ENCODE results near the gene NAXD. TPM values are rescaled to one million over a fixed set of nuclear protein-coding genes. Genes with fewer than 3 reads are reported as not detected.

Gene NAXD
- polyA plus RNA-seq, 1 donor = 37.0 TPM

DNA sequence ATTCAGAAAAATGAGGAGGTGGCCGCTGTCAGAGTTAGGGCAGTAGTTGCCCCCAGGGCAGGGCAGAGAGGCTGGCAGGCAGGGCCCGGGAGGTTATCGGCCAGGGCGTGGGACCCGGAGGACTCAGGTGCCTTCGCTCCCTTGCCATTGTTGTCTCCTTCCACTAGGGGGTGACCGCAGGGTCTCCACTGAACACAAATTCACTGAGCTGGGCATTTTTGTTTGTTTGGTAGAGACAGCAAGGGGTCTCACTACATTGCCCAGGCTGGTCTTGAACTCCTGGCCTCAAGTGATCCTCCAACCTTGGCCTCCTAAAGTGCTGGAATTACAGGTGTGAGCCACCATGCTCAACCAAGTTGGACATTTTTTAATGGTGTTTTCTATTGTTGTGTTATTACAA, 65.5 kb downstream of the NAXD start:
- no peak for DNase-seq
- Histone ChIP-seq H3K4me1 (ENCODE audit: control insufficient read depth, insufficient read depth, low read length) (peaks cover 18% of the 10 kb centered on the region), H3K9me3 (ENCODE audit: control insufficient read depth, low read depth, low read length) (no peaks in the 10 kb centered on the region), H3K4me3 (ENCODE audit: low read length) (no peak overlapping the region), H3K27ac (ENCODE audit: low read length) (no peak overlapping the region), H3K36me3 (ENCODE audit: control insufficient read depth, insufficient read depth, low read length) (peaks cover 66% of the 10 kb centered on the region), H3K27me3 (ENCODE audit: control insufficient read depth, insufficient read depth, low read length) (no peaks in the 10 kb centered on the region)
- no CpG with 5 or more reads among the region's 7 CpGs for WGBS (ENCODE audit: insufficient coverage, low lambda C conversion rate)

DNA sequence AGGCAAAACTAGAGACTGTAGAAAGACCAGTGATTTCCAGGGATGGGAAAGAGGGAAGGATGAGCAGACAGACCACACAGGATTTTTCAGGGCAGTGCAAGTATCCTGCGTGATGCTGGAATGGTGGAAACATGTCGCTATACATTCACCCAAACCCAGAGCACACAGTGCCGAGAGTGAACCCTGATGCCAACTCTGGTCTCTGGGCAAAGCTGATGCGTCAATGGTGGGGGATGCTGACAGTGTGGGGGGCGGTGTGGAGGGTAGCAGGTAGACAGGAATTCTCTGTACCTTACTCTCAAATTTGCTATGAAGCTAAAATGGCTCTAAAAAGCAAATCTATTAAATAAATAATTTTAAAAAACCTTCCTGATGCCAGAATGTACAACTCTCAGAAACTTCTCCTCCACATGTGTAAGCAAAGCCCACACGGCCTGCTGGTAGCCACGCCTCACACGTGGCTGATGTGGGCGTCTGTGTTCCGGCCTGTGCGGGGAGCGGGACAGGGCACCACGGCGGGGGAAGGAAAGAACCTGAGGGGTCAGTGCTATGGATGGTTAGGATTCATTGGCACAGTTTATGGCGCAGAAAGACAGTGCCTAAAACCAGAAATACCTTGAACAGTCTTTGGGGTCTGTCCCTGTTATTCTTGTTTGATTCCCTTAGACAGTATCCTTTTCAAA, 66.7 kb downstream of the NAXD start:
- WGBS (ENCODE audit: insufficient coverage, low lambda C conversion rate) = no CpG with 5 or more reads among the region's 15 CpGs
- no peak overlapping the region for H3K27ac ChIP-seq (ENCODE audit: low read length)
- H3K36me3 ChIP-seq (ENCODE audit: control insufficient read depth, insufficient read depth, low read length) = peaks cover 66% of the 10 kb centered on the region
- no peak overlapping the region for H3K4me3 ChIP-seq (ENCODE audit: low read length)
- no peak for DNase-seq
- H3K4me1 ChIP-seq (ENCODE audit: control insufficient read depth, insufficient read depth, low read length) = peaks cover 21% of the 10 kb centered on the region
- no peaks in the 10 kb centered on the region for H3K27me3 ChIP-seq (ENCODE audit: control insufficient read depth, insufficient read depth, low read length)
- H3K9me3 ChIP-seq (ENCODE audit: control insufficient read depth, low read depth, low read length) = no peaks in the 10 kb centered on the region

GRCh38 chr13:110682746-110683145, 67.4 kb downstream of the NAXD start:
- Histone ChIP-seq H3K27me3 (ENCODE audit: control insufficient read depth, insufficient read depth, low read length) (no peaks in the 10 kb centered on the region), H3K27ac (ENCODE audit: low read length) (no peak overlapping the region), H3K9me3 (ENCODE audit: control insufficient read depth, low read depth, low read length) (no peaks in the 10 kb centered on the region), H3K4me1 (ENCODE audit: control insufficient read depth, insufficient read depth, low read length) (peaks cover 21% of the 10 kb centered on the region), H3K4me3 (ENCODE audit: low read length) (no peak overlapping the region), H3K36me3 (ENCODE audit: control insufficient read depth, insufficient read depth, low read length) (peaks cover 69% of the 10 kb centered on the region)
- WGBS (ENCODE audit: insufficient coverage, low lambda C conversion rate) = no CpG with 5 or more reads among the region's 12 CpGs
- no peak for DNase-seq

- Histone ChIP-seq H3K36me3 (ENCODE audit: control insufficient read depth, insufficient read depth, low read length) (peaks cover 69% of the 10 kb centered on the region), H3K4me3 (ENCODE audit: low read length) (no peak overlapping the region), H3K27me3 (ENCODE audit: control insufficient read depth, insufficient read depth, low read length) (no peaks in the 10 kb centered on the region), H3K27ac (ENCODE audit: low read length) (peak overlapping the region; percentile 83), H3K9me3 (ENCODE audit: control insufficient read depth, low read depth, low read length) (no peaks in the 10 kb centered on the region), H3K4me1 (ENCODE audit: control insufficient read depth, insufficient read depth, low read length) (peaks cover 21% of the 10 kb centered on the region)
- DNase-seq = peak in 1 of 2 donors; percentile 24
- 91% methylated on average over 1 of the region's 5 CpGs for WGBS (ENCODE audit: insufficient coverage, low lambda C conversion rate)
Observed at GRCh38 chr13:110683203-110683883, 68.0 kb downstream of the NAXD start.

- H3K36me3 ChIP-seq (ENCODE audit: control insufficient read depth, insufficient read depth, low read length) = peaks cover 68% of the 10 kb centered on the region
- H3K4me1 ChIP-seq (ENCODE audit: control insufficient read depth, insufficient read depth, low read length) = peaks cover 21% of the 10 kb centered on the region
- DNase-seq = no peak
- no peak overlapping the region for H3K4me3 ChIP-seq (ENCODE audit: low read length)
- no peaks in the 10 kb centered on the region for H3K9me3 ChIP-seq (ENCODE audit: control insufficient read depth, low read depth, low read length)
- H3K27me3 ChIP-seq (ENCODE audit: control insufficient read depth, insufficient read depth, low read length) = no peaks in the 10 kb centered on the region
- H3K27ac ChIP-seq (ENCODE audit: low read length) = peak overlapping the region; percentile 83
- no CpG with 5 or more reads among the region's 5 CpGs for WGBS (ENCODE audit: insufficient coverage, low lambda C conversion rate)
Observed at GRCh38 chr13:110683921-110684320, 68.6 kb downstream of the NAXD start.

DNA sequence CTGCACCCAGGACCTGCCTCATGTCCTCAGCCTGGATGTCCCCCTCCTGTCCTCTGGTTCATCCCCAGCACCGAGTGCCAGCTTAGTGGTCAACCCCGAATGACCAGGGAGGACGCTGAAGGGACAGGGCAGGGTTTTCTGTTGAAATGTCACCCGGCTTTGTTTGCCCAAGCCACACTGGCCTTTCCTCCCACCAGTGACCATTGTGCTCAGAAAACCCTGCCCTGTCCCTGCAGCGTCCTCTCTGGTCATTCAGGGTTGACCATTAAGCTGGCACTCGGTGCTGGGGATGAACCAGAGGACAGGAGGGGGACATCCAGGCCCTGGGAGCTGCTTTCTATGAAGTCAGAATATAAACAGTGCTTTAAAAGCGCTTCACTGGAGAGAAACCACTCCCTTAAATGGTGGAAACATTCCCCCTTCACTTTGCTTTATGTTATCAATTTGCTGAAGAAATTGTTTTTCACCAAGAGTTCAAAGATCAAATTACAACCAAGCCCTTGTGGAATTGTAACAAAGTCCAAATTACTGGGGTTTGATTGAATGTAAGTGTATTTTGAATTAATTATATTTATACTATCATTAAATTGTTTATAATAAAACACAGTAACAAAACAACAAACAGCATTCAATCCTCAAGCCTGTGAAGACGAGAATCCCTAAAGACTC, 69.2 kb downstream of the NAXD start:
- peak; percentile 12 to 65 for DNase-seq
- H3K36me3 ChIP-seq (ENCODE audit: control insufficient read depth, insufficient read depth, low read length) = peaks cover 73% of the 10 kb centered on the region
- H3K27ac ChIP-seq (ENCODE audit: low read length) = peak overlapping the region; percentile 83
- WGBS (ENCODE audit: insufficient coverage, low lambda C conversion rate) = no CpG with 5 or more reads among the region's 8 CpGs
- H3K27me3 ChIP-seq (ENCODE audit: control insufficient read depth, insufficient read depth, low read length) = no peaks in the 10 kb centered on the region
- peaks cover 21% of the 10 kb centered on the region for H3K4me1 ChIP-seq (ENCODE audit: control insufficient read depth, insufficient read depth, low read length)
- no peaks in the 10 kb centered on the region for H3K9me3 ChIP-seq (ENCODE audit: control insufficient read depth, low read depth, low read length)
- no peak overlapping the region for H3K4me3 ChIP-seq (ENCODE audit: low read length)

- Histone ChIP-seq H3K27ac (ENCODE audit: low read length) (peak overlapping the region; percentile 83), H3K4me3 (ENCODE audit: low read length) (no peak overlapping the region), H3K27me3 (ENCODE audit: control insufficient read depth, insufficient read depth, low read length) (no peaks in the 10 kb centered on the region), H3K4me1 (ENCODE audit: control insufficient read depth, insufficient read depth, low read length) (peaks cover 21% of the 10 kb centered on the region), H3K9me3 (ENCODE audit: control insufficient read depth, low read depth, low read length) (no peaks in the 10 kb centered on the region), H3K36me3 (ENCODE audit: control insufficient read depth, insufficient read depth, low read length) (peaks cover 73% of the 10 kb centered on the region)
- WGBS (ENCODE audit: insufficient coverage, low lambda C conversion rate) = 50% methylated on average over 2 of the region's 11 CpGs
- peak; percentile 60 to 77 for DNase-seq
Observed at GRCh38 chr13:110685305-110686020, 70.1 kb downstream of the NAXD start.

GRCh38 chr13:110687736-110688135, 72.4 kb downstream of the NAXD start:
- no peak for DNase-seq
- Histone ChIP-seq H3K4me3 (ENCODE audit: low read length) (no peak overlapping the region), H3K9me3 (ENCODE audit: control insufficient read depth, low read depth, low read length) (no peaks in the 10 kb centered on the region), H3K27ac (ENCODE audit: low read length) (no peak overlapping the region), H3K27me3 (ENCODE audit: control insufficient read depth, insufficient read depth, low read length) (no peaks in the 10 kb centered on the region), H3K36me3 (ENCODE audit: control insufficient read depth, insufficient read depth, low read length) (peaks cover 62% of the 10 kb centered on the region), H3K4me1 (ENCODE audit: control insufficient read depth, insufficient read depth, low read length) (peaks cover 21% of the 10 kb centered on the region)
- WGBS (ENCODE audit: insufficient coverage, low lambda C conversion rate) = no CpG with 5 or more reads among the region's 16 CpGs

DNA sequence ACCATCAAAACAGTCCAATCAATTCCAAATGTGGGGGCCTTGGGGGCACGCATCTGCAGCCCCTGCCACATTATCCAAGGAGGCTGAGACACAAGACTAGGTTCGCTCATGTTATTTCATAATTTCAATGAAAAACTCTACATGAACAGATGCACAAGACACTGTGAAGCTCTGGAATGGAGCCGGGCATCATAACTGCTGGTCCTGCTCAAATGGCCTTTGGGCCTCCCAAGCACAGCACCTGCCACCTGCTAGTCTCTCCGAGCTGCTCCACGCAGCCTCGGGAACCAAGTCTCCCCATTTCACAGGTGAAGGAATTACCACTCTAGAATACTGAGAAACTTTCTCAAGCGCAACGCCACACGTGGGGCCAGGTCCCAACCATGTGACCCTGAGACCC, 73.7 kb downstream of the NAXD start:
- Histone ChIP-seq H3K9me3 (ENCODE audit: control insufficient read depth, low read depth, low read length) (no peaks in the 10 kb centered on the region), H3K27me3 (ENCODE audit: control insufficient read depth, insufficient read depth, low read length) (no peaks in the 10 kb centered on the region), H3K4me1 (ENCODE audit: control insufficient read depth, insufficient read depth, low read length) (peaks cover 17% of the 10 kb centered on the region), H3K4me3 (ENCODE audit: low read length) (no peak overlapping the region), H3K27ac (ENCODE audit: low read length) (no peak overlapping the region), H3K36me3 (ENCODE audit: control insufficient read depth, insufficient read depth, low read length) (peaks cover 60% of the 10 kb centered on the region)
- no peak for DNase-seq
- 100% methylated on average over 1 of the region's 9 CpGs for WGBS (ENCODE audit: insufficient coverage, low lambda C conversion rate)
